Aorta (tissue), 5 donors: ENCODE data around the gene PM20D2. TPM values are rescaled to one million over a fixed set of nuclear protein-coding genes. Genes with fewer than 3 reads are reported as not detected.

Experiments
- ATAC-seq: fragments of 200-7000 bp; cut with Tn5 transposase; one replicate; pipeline ENCODE4 v1.9.1; 2022; ENCODE audit warnings: moderate library complexity; ENCODE audit not compliant: low FRiP score
- DNase-seq, 2 donors: peaks; one replicate each; pipeline ENCODE4 v3.0.0-alpha.2; 2020
- H3K27ac ChIP-seq, 2 donors: one replicate each; pipeline ENCODE4 v1.5.1; 2013; ENCODE audit warnings: low read length in 2 of 2, mild to moderate bottlenecking in 2 of 2, moderate library complexity in 2 of 2, control low read depth in 1 of 2, inconsistent platforms in 1 of 2, low read depth in 1 of 2
- H3K27me3 ChIP-seq, 2 donors: one replicate each; pipeline ENCODE4 v1.6.1; 2013; ENCODE audit warnings: control low read depth in 1 of 2, low read length in 1 of 2, mild to moderate bottlenecking in 1 of 2, moderate library complexity in 1 of 2; ENCODE audit not compliant: insufficient read depth in 2 of 2, control insufficient read depth in 1 of 2
- H3K36me3 ChIP-seq, 2 donors: one replicate each; pipeline ENCODE4 v1.6.1; 2013; ENCODE audit warnings: control low read depth in 1 of 2, low read length in 1 of 2, mild to moderate bottlenecking in 1 of 2; ENCODE audit not compliant: insufficient read depth in 2 of 2, control insufficient read depth in 1 of 2
- H3K4me1 ChIP-seq, 2 donors: one replicate each; pipeline ENCODE4 v1.6.1; 2013; ENCODE audit warnings: low read length in 2 of 2, control low read depth in 1 of 2, mild to moderate bottlenecking in 1 of 2, moderate library complexity in 1 of 2; ENCODE audit not compliant: insufficient read depth in 2 of 2, control insufficient read depth in 1 of 2
- H3K4me3 ChIP-seq, 2 donors: one replicate each; pipeline ENCODE4 v1.5.1; 2013; ENCODE audit warnings: low read length in 2 of 2, control low read depth in 1 of 2, mild to moderate bottlenecking in 1 of 2
- H3K9me3 ChIP-seq: one replicate; pipeline ENCODE4 v1.6.1; 2013; ENCODE audit warnings: mild to moderate bottlenecking, low read length; ENCODE audit not compliant: control insufficient read depth
- WGBS, 2 donors: extraction: QIAGEN DNeasy Blood & Tissue Kit; methylation state at CpG; one replicate each; pipeline ENCODE4 v1.1.7; 2013; 5-methylcytosine and 5-hydroxymethylcytosine counted together
- intact Hi-C, 2 donors: fragments of 100-400 bp; cut with DNase I; formaldehyde crosslinking; loops; one replicate each; pipeline versions ENCODE4 v1.14.2 to v1.15.0; 2022
- polyA plus RNA-seq, 2 donors: library from polyadenylated mRNA; stranded (reverse); fragments of 200-250 nt; gene quantifications; one replicate each; pipeline ENCODE4 v1.2.3, GENCODE V29; 2013
- total RNA-seq, 2 donors: library from RNA; stranded (reverse); fragmentation: NEBNext Ultra II Directional; extraction: Animal tissue kit (Norgen Biotek cat#: 25700); gene quantifications; one replicate each; pipeline ENCODE4 v1.2.1, GENCODE V29; 2021
- donor health status: healthy with polysubstance abuse.
- donor health status: Bipolar disorder and iron deficiency.
- donor health status: DM: no; HTN: no; CAD: no.
- donor health status: DM: no; HTN: no; CAD: no.
- donor health status: DM: yes; HTN: yes; CAD: no.

The PM20D2 gene
- total and polyA plus RNA-seq, 4 donors = 7.3 to 23.5 (median 18.9) TPM

GRCh38 chr6:89200706-89201215, 54.9 kb downstream of the PM20D2 start:
- ATAC-seq (no peak), DNase-seq (no peak)
- Histone ChIP-seq H3K36me3 (no peaks in the 10 kb centered on the region), H3K4me1 (no peaks in the 10 kb centered on the region), H3K9me3 (no peaks in the 10 kb centered on the region), H3K27ac (no peak overlapping the region), H3K27me3 (no peaks in the 10 kb centered on the region), H3K4me3 (no peak overlapping the region)
- intact Hi-C loops = no loop called here
- 93% methylated on average over 7 of the region's 7 CpGs for WGBS, 2 donors

GRCh38 chr6:89204096-89204495, 58.2 kb downstream of the PM20D2 start:
- no peak for DNase-seq
- no peak overlapping the region for H3K4me3 ChIP-seq
- WGBS, 2 donors = 93 to 99% methylated on average over 11 of the region's 11 CpGs

GRCh38 chr6:89205819-89206218, 60.0 kb downstream of the PM20D2 start:
- no peak for DNase-seq
- H3K4me3 ChIP-seq = no peak overlapping the region
- 6 to 16% methylated on average over 4 of the region's 4 CpGs for WGBS, 2 donors
- peaks cover 0 to 7% of the 10 kb centered on the region in 2 donors for H3K4me1 ChIP-seq
- H3K27me3 ChIP-seq = no peaks in the 10 kb centered on the region
- peak; percentile 70 for ATAC-seq
- intact Hi-C loops = no loop called here
- no peaks in the 10 kb centered on the region for H3K9me3 ChIP-seq
- no peak overlapping the region for H3K27ac ChIP-seq
- no peaks in the 10 kb centered on the region for H3K36me3 ChIP-seq

More at GRCh38 chr6:89204096-89204495, 58.2 kb downstream of the PM20D2 start:
- Histone ChIP-seq H3K27me3 (no peaks in the 10 kb centered on the region), H3K36me3 (no peaks in the 10 kb centered on the region), H3K27ac (no peak overlapping the region), H3K4me1 (peaks cover 0 to 7% of the 10 kb centered on the region in 2 donors), H3K9me3 (no peaks in the 10 kb centered on the region)
- intact Hi-C loops = no loop called here
- no peak for ATAC-seq

- no peaks in the 10 kb centered on the region for H3K36me3 ChIP-seq
- DNase-seq = peak in 1 of 2 donors; percentile 59
- intact Hi-C loops = no loop called here
- H3K4me3 ChIP-seq = no peak overlapping the region
- H3K27ac ChIP-seq = no peak overlapping the region
- H3K9me3 ChIP-seq = no peaks in the 10 kb centered on the region
- no peak for ATAC-seq
- H3K4me1 ChIP-seq = peaks cover 0 to 7% of the 10 kb centered on the region in 2 donors
- H3K27me3 ChIP-seq = no peaks in the 10 kb centered on the region
- WGBS, 2 donors = 34 to 44% methylated on average over 4 of the region's 4 CpGs
These were observed 62.7 kb downstream of the PM20D2 start for GRCh38 chr6:89208551-89208950.

- no peak overlapping the region for H3K27ac ChIP-seq
- H3K9me3 ChIP-seq = no peaks in the 10 kb centered on the region
- DNase-seq (no peak), ATAC-seq (no peak)
- intact Hi-C loops = no loop called here
- no peak overlapping the region for H3K4me3 ChIP-seq
- no peaks in the 10 kb centered on the region for H3K36me3 ChIP-seq
- H3K4me1 ChIP-seq = peaks cover 0 to 7% of the 10 kb centered on the region in 2 donors
- no peaks in the 10 kb centered on the region for H3K27me3 ChIP-seq
- WGBS, 2 donors = 96 to 97% methylated on average over 6 of the region's 6 CpGs
These were observed 63.6 kb downstream of the PM20D2 start for GRCh38 chr6:89209457-89209856.

GRCh38 chr6:89212472-89212871, 66.6 kb downstream of the PM20D2 start:
- no peaks in the 10 kb centered on the region for H3K36me3 ChIP-seq
- H3K9me3 ChIP-seq = no peaks in the 10 kb centered on the region
- no peak overlapping the region for H3K4me3 ChIP-seq
- H3K27me3 ChIP-seq = no peaks in the 10 kb centered on the region
- intact Hi-C loops = no loop called here
- no peak for ATAC-seq
- H3K27ac ChIP-seq = no peak overlapping the region
- DNase-seq = no peak
- 69 to 75% methylated on average over 5 of the region's 5 CpGs for WGBS, 2 donors
- no peaks in the 10 kb centered on the region for H3K4me1 ChIP-seq

GRCh38 chr6:89214197-89214596, 68.3 kb downstream of the PM20D2 start:
- no peak overlapping the region for H3K4me3 ChIP-seq
- DNase-seq (no peak), ATAC-seq (no peak)
- H3K27ac ChIP-seq = no peak overlapping the region
- H3K4me1 ChIP-seq = no peaks in the 10 kb centered on the region
- no peaks in the 10 kb centered on the region for H3K27me3 ChIP-seq
- no peaks in the 10 kb centered on the region for H3K9me3 ChIP-seq
- intact Hi-C loops = no loop called here
- no peaks in the 10 kb centered on the region for H3K36me3 ChIP-seq

Other genes with a start within 250 kb of the PM20D2 start
- 10 to 100 TPM; 12.8 to 15.5 TPM for gene RNGTT, start 182.4 kb upstream of the PM20D2 start, total RNA-seq
- gene RNGTT, start 182.4 kb upstream of the PM20D2 start, polyA plus RNA-seq = 1 to 10 TPM; 4.1 to 7.0 TPM
- 100 to 1,000 TPM; 280 to 342 TPM for gene PNRC1, start 65.3 kb upstream of the PM20D2 start, total RNA-seq
- gene PNRC1, start 65.3 kb upstream of the PM20D2 start, polyA plus RNA-seq = 100 to 1,000 TPM in 1 of 2 donors, 10 to 100 TPM in 1; 74.9 to 111 TPM
- 1 to 10 TPM; 1.6 to 1.9 TPM for gene SRSF12, start 28.0 kb upstream of the PM20D2 start, total RNA-seq
- under 1 TPM; 0.25 to 0.38 TPM for gene SRSF12, start 28.0 kb upstream of the PM20D2 start, polyA plus RNA-seq
- gene GABRR1, start 71.3 kb downstream of the PM20D2 start, total RNA-seq = 1 to 10 TPM; 1.6 to 1.8 TPM
- gene GABRR1, start 71.3 kb downstream of the PM20D2 start, polyA plus RNA-seq = under 1 TPM in 1 of 2 donors, not detected in 1; 0.79 TPM
- 1 to 10 TPM; 3.3 to 3.6 TPM for gene GABRR2, start 169.2 kb downstream of the PM20D2 start, total RNA-seq
- under 1 TPM in 1 of 2 donors, not detected in 1; 0.82 TPM for gene GABRR2, start 169.2 kb downstream of the PM20D2 start, polyA plus RNA-seq
- 10 to 100 TPM; 34.1 to 38.7 TPM for gene UBE2J1, start 206.7 kb downstream of the PM20D2 start, total RNA-seq
- 10 to 100 TPM; 18.6 to 29.7 TPM for gene UBE2J1, start 206.7 kb downstream of the PM20D2 start, polyA plus RNA-seq